Breast epithelium (tissue), 4 donors: Measurements from ENCODE around the gene KCND3. TPM values are rescaled to one million over a fixed set of nuclear protein-coding genes. Genes with fewer than 3 reads are reported as not detected.
"Not testable (repeated sequence)": the region's sequence is repeated elsewhere in the genome, so short reads cannot be mapped to it uniquely, and the experiment has no call there.

ENCODE experiments used
- DNase-seq, 2 donors: peaks; one replicate each; pipeline ENCODE4 v3.0.0-alpha.2; 2019; ENCODE audit warnings: low spot score in 2 of 2
- H3K27ac ChIP-seq, 2 donors: fragments of 200-600 bp; sonication (generic) in 1 of 2; one replicate each; pipeline ENCODE4 v1.5.1; 2016 to 2019; ENCODE audit warnings: mild to moderate bottlenecking in 1 of 2
- H3K27me3 ChIP-seq, 2 donors: fragments of 200-600 bp; sonication (generic) in 1 of 2; one replicate each; pipeline versions ENCODE4 v1.5.1 to v1.6.0; 2017 to 2019; ENCODE audit warnings: control low read depth in 1 of 2, mild to moderate bottlenecking in 1 of 2
- H3K36me3 ChIP-seq: fragments of 200-600 bp; one replicate; pipeline ENCODE4 v1.5.1; 2019
- H3K4me1 ChIP-seq, 2 donors: fragments of 200-600 bp; sonication (generic); one replicate each; pipeline ENCODE4 v1.5.1; 2016 to 2019; ENCODE audit warnings: control low read depth in 1 of 2
- H3K4me3 ChIP-seq, 3 donors: fragments of 200-600 bp; sonication (generic); 1 replicate in 2 of 3; 2 replicates in 1 of 3; pipeline ENCODE4 v1.5.1; 2016 to 2019; ENCODE audit warnings: mild to moderate bottlenecking in 3 of 3, moderate library complexity in 2 of 3
- H3K9me3 ChIP-seq, 2 donors: fragments of 200-600 bp; sonication (generic) in 1 of 2; one replicate each; pipeline ENCODE4 v1.5.1; 2016 to 2019; ENCODE audit warnings: control low read depth in 1 of 2
- POLR2A ChIP-seq: fragments of 450-650 bp; IDR thresholded peaks from one replicate; pipeline ENCODE4 v1.6.1; 2016; ENCODE audit warnings: antibody characterized with exemption, mild to moderate bottlenecking, moderate library complexity
- POLR2AphosphoS5 ChIP-seq, 3 donors: sonication (generic); formaldehyde crosslinking; IDR thresholded peaks; one replicate each; pipeline ENCODE4 v1.6.1; 2017; ENCODE audit warnings: antibody characterized with exemption in 3 of 3
- intact Hi-C: fragments of 100-400 bp; cut with DNase I; formaldehyde crosslinking; loops from one replicate; pipeline ENCODE4 v1.15.1; 2023; ENCODE audit warnings: low total_unique reads
- total RNA-seq, 3 donors: library from RNA; depleted of rRNA; stranded (reverse); fragments of >200 nt; gene quantifications; one replicate each; pipeline ENCODE4 v1.1.0, GENCODE V29; 2016
- TF ChIP-seq, protein P1 (sequence below), 3 donors: fragments of 450-650 bp; IDR thresholded peaks; one replicate each; pipeline ENCODE4 v1.5.1; 2016 to 2017; ENCODE audit warnings: antibody characterized with exemption in 3 of 3, mild to moderate bottlenecking in 3 of 3, moderate library complexity in 3 of 3

The KCND3 gene
- total RNA-seq, 3 donors from 2014 or later: 5.9 to 10.2 (median 6.7) TPM

DNA sequence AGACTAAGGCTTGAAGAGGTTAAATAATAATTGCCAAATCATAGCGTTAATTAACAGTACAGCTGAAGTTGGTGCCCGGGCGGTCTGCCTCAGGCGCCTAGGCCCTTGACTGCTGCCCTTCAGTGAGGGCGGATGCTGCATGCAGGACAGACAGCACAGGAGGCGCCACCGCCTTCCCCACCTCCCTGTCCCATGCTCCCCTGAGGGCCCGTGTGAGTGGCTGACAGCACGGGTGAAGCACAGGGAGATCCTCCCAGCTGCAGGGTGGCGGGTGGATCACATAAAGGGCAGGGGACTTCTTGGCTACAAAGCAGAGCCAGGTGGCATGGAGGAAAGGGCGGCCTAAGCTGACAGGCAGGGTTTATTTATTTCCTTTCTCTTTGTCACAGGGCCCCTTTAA is 184.7 kb downstream of the KCND3 start:
- Histone ChIP-seq H3K27me3 (no peaks in the 10 kb centered on the region), H3K27ac (no peak overlapping the region), H3K9me3 (no peaks in the 10 kb centered on the region), H3K4me3 (no peak overlapping the region), H3K4me1 (no peaks in the 10 kb centered on the region), H3K36me3 (no peaks in the 10 kb centered on the region)
- intact Hi-C loops: no loop called here
- no peak for DNase-seq
- TF ChIP-seq POLR2AphosphoS5 (IDR thresholded peaks at IDR 0.05): no peak
- TF ChIP-seq, protein P1, sequence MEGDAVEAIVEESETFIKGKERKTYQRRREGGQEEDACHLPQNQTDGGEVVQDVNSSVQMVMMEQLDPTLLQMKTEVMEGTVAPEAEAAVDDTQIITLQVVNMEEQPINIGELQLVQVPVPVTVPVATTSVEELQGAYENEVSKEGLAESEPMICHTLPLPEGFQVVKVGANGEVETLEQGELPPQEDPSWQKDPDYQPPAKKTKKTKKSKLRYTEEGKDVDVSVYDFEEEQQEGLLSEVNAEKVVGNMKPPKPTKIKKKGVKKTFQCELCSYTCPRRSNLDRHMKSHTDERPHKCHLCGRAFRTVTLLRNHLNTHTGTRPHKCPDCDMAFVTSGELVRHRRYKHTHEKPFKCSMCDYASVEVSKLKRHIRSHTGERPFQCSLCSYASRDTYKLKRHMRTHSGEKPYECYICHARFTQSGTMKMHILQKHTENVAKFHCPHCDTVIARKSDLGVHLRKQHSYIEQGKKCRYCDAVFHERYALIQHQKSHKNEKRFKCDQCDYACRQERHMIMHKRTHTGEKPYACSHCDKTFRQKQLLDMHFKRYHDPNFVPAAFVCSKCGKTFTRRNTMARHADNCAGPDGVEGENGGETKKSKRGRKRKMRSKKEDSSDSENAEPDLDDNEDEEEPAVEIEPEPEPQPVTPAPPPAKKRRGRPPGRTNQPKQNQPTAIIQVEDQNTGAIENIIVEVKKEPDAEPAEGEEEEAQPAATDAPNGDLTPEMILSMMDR (IDR thresholded peaks at IDR 0.05): no peak
- no peak for TF ChIP-seq POLR2A

- H3K27ac ChIP-seq: no peak overlapping the region
- intact Hi-C loops: no loop called here
- DNase-seq: no peak
- no peaks in the 10 kb centered on the region for H3K9me3 ChIP-seq
- H3K4me1 ChIP-seq: no peaks in the 10 kb centered on the region
- H3K36me3 ChIP-seq: no peaks in the 10 kb centered on the region
- H3K4me3 ChIP-seq: no peak overlapping the region
- TF ChIP-seq, protein P1 (IDR thresholded peaks at IDR 0.05): no peak
- TF ChIP-seq POLR2A (no peak), POLR2AphosphoS5 (IDR thresholded peaks at IDR 0.05) (no peak)
- no peaks in the 10 kb centered on the region for H3K27me3 ChIP-seq
Observed at GRCh38 chr1:111803951-111804350, 185.5 kb downstream of the KCND3 start.

- Histone ChIP-seq H3K4me1 (no peaks in the 10 kb centered on the region), H3K36me3 (no peaks in the 10 kb centered on the region), H3K4me3 (no peak overlapping the region), H3K27ac (no peak overlapping the region), H3K9me3 (no peaks in the 10 kb centered on the region), H3K27me3 (no peaks in the 10 kb centered on the region)
- no peak for TF ChIP-seq POLR2A
- no peak for TF ChIP-seq POLR2AphosphoS5 (IDR thresholded peaks at IDR 0.05)
- TF ChIP-seq, protein P1 (IDR thresholded peaks at IDR 0.05): no peak
- intact Hi-C loops: no loop called here
- no peak for DNase-seq
Observed at GRCh38 chr1:111802984-111803383, 186.5 kb downstream of the KCND3 start.

GRCh38 chr1:111802110-111802509 is 187.4 kb downstream of the KCND3 start:
- H3K27me3 ChIP-seq: no peaks in the 10 kb centered on the region
- TF ChIP-seq, protein P1 (IDR thresholded peaks at IDR 0.05): no peak
- TF ChIP-seq POLR2A: no peak
- intact Hi-C loops: no loop called here
- no peak overlapping the region for H3K4me3 ChIP-seq
- no peak overlapping the region for H3K27ac ChIP-seq
- no peak for DNase-seq
- no peaks in the 10 kb centered on the region for H3K4me1 ChIP-seq
- no peaks in the 10 kb centered on the region for H3K36me3 ChIP-seq
- H3K9me3 ChIP-seq: no peaks in the 10 kb centered on the region

DNA sequence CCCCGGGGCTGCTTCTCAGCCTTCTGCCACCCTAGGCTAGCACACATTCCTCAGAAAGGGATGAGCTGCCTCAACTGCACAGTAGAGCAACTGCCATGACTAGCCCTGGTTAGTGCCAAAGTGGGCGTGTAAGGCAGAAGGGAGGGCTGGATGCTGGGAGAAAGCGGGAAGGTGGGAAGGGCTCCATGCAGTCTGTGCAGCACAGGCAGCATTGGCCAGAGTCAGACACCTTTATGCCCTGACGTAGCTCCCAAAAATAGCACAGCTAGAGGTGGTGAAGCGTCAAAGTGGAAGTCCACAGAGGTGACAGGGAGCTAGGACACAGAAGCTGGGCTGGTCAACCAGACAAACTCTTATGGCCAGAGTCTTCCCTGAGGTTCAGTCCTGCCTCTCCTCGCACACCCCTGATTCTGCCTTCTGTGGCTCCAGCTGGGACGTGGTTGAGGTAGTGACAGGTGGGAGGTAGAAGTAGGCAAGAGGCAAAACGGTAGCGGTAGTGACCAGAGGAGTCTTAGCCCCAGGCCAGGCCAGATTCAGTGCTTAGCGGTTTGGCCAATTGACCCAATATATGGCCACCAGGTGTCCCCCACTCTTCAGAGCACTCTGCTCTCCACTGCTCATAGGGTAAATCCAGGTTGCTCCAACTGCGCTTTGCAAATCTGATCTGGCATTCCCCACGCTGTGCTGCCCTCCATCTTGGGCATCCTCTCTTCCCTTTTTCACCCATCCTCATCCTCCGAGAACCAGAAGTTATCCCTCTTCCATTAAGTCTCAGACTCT is 188.2 kb downstream of the KCND3 start:
- intact Hi-C loops: no loop called here

GRCh38 chr1:111799722-111800121 is 189.7 kb downstream of the KCND3 start:
- H3K9me3 ChIP-seq, H3K36me3 ChIP-seq, DNase-seq, H3K27me3 ChIP-seq, intact Hi-C loops, H3K4me3 ChIP-seq, H3K4me1 ChIP-seq, H3K27ac ChIP-seq: not testable (repeated sequence)

More for the DNA sequence above, 188.2 kb downstream of the KCND3 start:
- TF ChIP-seq POLR2AphosphoS5 (IDR thresholded peaks at IDR 0.05) (no peak), POLR2A (no peak)
- TF ChIP-seq, protein P1 (IDR thresholded peaks at IDR 0.05): no peak
- Histone ChIP-seq H3K9me3 (no peaks in the 10 kb centered on the region), H3K27ac (no peak overlapping the region), H3K4me3 (no peak overlapping the region), H3K4me1 (no peaks in the 10 kb centered on the region), H3K36me3 (no peaks in the 10 kb centered on the region), H3K27me3 (no peaks in the 10 kb centered on the region)
- no peak for DNase-seq
